C4-2B (cell line): ENCODE results near the gene VIPR1.

ENCODE experiments used
- CTCF ChIP-seq: fragments of 450-650 bp; conservative IDR thresholded peaks from 2 replicates; pipeline ENCODE4 v1.5.1; 2017; ENCODE audit warnings: mild to moderate bottlenecking
- ZFX ChIP-seq: fragments of 450-650 bp; IDR thresholded peaks from 2 replicates; pipeline ENCODE4 v1.6.1; 2017

GRCh38 chr3:42546691-42547213, 44.3 kb downstream of the VIPR1 start:
- TF ChIP-seq CTCF (no peak), ZFX (no peak)
